Activated T-helper 2 cell treated with anti-CD3 and anti-CD28 coated beads, Interferon-gamma antibody, Interleukin-2, Interleukin-4, amounts not matched to agents 10 μg/mL and 5 μg/mL and 100 μg/mL, durations not matched to agents 14 hours and 24 hours and 36 hours (primary cell): ENCODE results near the gene PEF1. TPM values are rescaled to one million over a fixed set of nuclear protein-coding genes. Genes with fewer than 3 reads are reported as not detected.

Source experiments
- DNase-seq: peaks from one replicate; pipeline ENCODE4 v3.0.0; 2021; ENCODE audit warnings: low spot score
- H3K27ac Mint-ChIP-seq: one replicate; pipeline ENCODE4 v1.8.0; 2021; ENCODE audit warnings: mixed read lengths
- H3K27me3 Mint-ChIP-seq: one replicate; pipeline ENCODE4 v1.8.0; 2021; ENCODE audit warnings: low read depth, mixed read lengths
- H3K36me3 Mint-ChIP-seq: one replicate; pipeline ENCODE4 v1.8.0; 2021; ENCODE audit warnings: low read depth, mixed read lengths
- H3K4me1 Mint-ChIP-seq: one replicate; pipeline ENCODE4 v1.8.0; 2021; ENCODE audit warnings: low read depth, mixed read lengths
- H3K4me3 Mint-ChIP-seq: one replicate; pipeline ENCODE4 v1.8.0; 2021; ENCODE audit warnings: low read depth, mild to moderate bottlenecking, moderate library complexity, mixed read lengths
- H3K9me3 Mint-ChIP-seq: one replicate; pipeline ENCODE4 v1.8.0; 2021; ENCODE audit warnings: mixed read lengths
- intact Hi-C: fragments of 100-400 bp; cut with micrococcal nuclease; formaldehyde crosslinking; loops from one replicate; pipeline ENCODE4 v1.15.1; 2023
- total RNA-seq: library from RNA; stranded (reverse); gene quantifications from 2 replicates; pipeline ENCODE4 v1.2.3, GENCODE V29; 2022

PEF1 gene
- total RNA-seq, 1 donor from 2014 or later = 56.5 TPM

DNA sequence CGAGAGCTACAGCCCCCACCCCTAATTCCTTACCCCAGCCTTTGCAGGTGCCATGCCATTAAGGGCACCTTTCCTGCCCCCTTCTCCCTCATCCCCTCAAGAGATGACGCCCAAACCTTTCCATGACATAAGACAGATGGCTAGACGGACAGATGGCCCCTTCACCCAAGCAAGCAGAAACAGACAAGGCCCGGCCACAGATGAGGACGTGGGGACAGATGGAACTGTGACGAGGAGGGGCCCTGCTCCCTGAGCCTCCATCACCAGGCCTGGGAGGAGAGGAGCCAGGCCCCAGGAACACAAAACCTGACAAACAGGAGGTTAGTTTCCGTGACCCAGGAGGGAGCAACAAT, 24.7 kb upstream of the PEF1 start:
- Mint-ChIP-seq H3K27me3 (peaks cover 23% of the 10 kb centered on the region), H3K9me3 (no peaks in the 10 kb centered on the region), H3K36me3 (no peaks in the 10 kb centered on the region), H3K27ac (no peak overlapping the region), H3K4me3 (no peak overlapping the region), H3K4me1 (peaks cover 3% of the 10 kb centered on the region)
- intact Hi-C loops = no loop called here
- no peak for DNase-seq

GRCh38 chr1:31668303-31668883, 23.7 kb upstream of the PEF1 start:
- DNase-seq = no peak
- intact Hi-C loops = no loop called here
- peaks cover 23% of the 10 kb centered on the region for H3K27me3 Mint-ChIP-seq
- H3K4me1 Mint-ChIP-seq = peaks cover 3% of the 10 kb centered on the region
- no peak overlapping the region for H3K27ac Mint-ChIP-seq
- H3K4me3 Mint-ChIP-seq = no peak overlapping the region
- no peaks in the 10 kb centered on the region for H3K9me3 Mint-ChIP-seq
- no peaks in the 10 kb centered on the region for H3K36me3 Mint-ChIP-seq

DNA sequence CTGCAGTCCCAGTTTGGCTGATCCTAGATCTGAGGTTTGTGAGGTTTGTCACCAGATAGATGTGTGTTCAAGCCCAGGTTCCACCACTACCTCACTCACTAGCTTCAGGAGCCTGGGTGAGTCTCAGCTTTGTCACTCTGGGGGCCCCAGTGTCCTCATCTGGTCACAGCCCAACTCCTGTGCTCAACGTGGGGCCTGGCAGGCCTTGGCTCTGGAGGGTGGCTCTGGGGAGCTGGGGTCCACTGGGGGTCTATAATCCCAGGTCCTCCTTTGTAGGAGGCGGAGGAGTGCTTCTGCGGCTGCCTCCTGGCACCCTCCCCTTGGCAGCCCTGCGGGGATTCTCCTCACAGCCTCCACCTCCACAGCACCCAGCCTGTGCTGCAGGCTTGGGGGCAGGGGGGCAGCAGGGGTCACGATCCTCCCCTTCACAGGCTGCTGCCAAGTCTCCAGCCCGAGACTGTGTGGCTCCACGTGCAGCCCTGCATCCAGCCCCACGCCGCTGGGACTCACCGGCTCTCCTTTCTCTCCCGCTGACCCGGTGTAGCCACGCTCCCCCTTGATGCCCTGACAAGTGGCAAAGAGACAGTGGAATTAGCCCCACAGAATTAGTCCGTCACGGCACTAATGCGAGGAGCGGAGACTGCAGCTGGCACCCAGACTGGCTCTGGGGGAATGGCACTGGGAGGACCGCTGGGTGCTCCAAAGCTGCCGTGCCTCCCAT, 22.5 kb upstream of the PEF1 start:
- no peak for DNase-seq
- no peaks in the 10 kb centered on the region for H3K36me3 Mint-ChIP-seq
- no peaks in the 10 kb centered on the region for H3K9me3 Mint-ChIP-seq
- intact Hi-C loops = no loop called here
- peaks cover 23% of the 10 kb centered on the region for H3K27me3 Mint-ChIP-seq
- H3K27ac Mint-ChIP-seq = no peak overlapping the region
- no peak overlapping the region for H3K4me3 Mint-ChIP-seq
- peaks cover 3% of the 10 kb centered on the region for H3K4me1 Mint-ChIP-seq

GRCh38 chr1:31666263-31666963, 21.7 kb upstream of the PEF1 start:
- Mint-ChIP-seq H3K27ac (no peak overlapping the region), H3K4me1 (peaks cover 3% of the 10 kb centered on the region), H3K9me3 (no peaks in the 10 kb centered on the region), H3K4me3 (no peak overlapping the region), H3K27me3 (peaks cover 19% of the 10 kb centered on the region), H3K36me3 (no peaks in the 10 kb centered on the region)
- DNase-seq = no peak
- intact Hi-C loops = no loop called here

GRCh38 chr1:31665234-31665878, 20.7 kb upstream of the PEF1 start:
- no peak overlapping the region for H3K4me3 Mint-ChIP-seq
- intact Hi-C loops = loop anchor here (2.0 kb wide), 2 partner anchors 39 to 79 kb away; partner anchors contain the start of gene COL16A1
- peaks cover 14% of the 10 kb centered on the region for H3K27me3 Mint-ChIP-seq
- H3K9me3 Mint-ChIP-seq = no peaks in the 10 kb centered on the region
- H3K36me3 Mint-ChIP-seq = no peaks in the 10 kb centered on the region
- no peak for DNase-seq
- H3K4me1 Mint-ChIP-seq = peaks cover 3% of the 10 kb centered on the region
- no peak overlapping the region for H3K27ac Mint-ChIP-seq

GRCh38 chr1:31664528-31664927, 19.9 kb upstream of the PEF1 start:
- H3K36me3 Mint-ChIP-seq = no peaks in the 10 kb centered on the region

GRCh38 chr1:31663622-31664452, 19.2 kb upstream of the PEF1 start:
- intact Hi-C loops = loop anchor here (1.0 to 5.0 kb wide), 4 partner anchors 41 to 298 kb away; partner anchors contain the start of gene COL16A1
- H3K9me3 Mint-ChIP-seq = no peaks in the 10 kb centered on the region
- H3K4me1 Mint-ChIP-seq = no peaks in the 10 kb centered on the region

More at GRCh38 chr1:31664528-31664927, 19.9 kb upstream of the PEF1 start:
- DNase-seq = no peak
- Mint-ChIP-seq H3K4me3 (no peak overlapping the region), H3K27me3 (peaks cover 7% of the 10 kb centered on the region), H3K27ac (no peak overlapping the region), H3K4me1 (no peaks in the 10 kb centered on the region), H3K9me3 (no peaks in the 10 kb centered on the region)
- intact Hi-C loops = loop anchor here (2.0 to 5.0 kb wide), 3 partner anchors 40 to 298 kb away; partner anchors contain the start of gene COL16A1

DNA sequence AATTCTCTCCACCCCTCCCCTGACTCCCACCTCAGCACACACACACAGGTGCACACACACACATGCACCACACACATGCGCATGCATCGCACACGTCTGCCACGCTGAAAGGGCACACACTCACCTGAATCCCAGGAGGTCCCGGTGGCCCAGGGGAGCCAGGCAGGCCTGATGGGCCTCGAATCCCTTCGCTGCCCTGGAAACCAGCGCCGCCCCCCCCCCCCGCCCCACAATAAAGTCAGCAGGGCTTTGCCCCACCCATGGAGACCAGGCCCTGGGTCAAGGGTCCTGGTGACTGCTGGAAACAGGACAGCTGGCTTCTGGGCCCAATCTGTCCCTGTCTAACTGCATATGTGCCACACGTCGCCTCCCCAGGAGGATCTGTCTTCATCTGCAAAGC, 17.8 kb upstream of the PEF1 start:
- intact Hi-C loops = loop anchor here (5.0 kb wide), 1 partner anchor 300 kb away; no protein-coding TSS in a partner anchor
- H3K27me3 Mint-ChIP-seq = peaks cover 2% of the 10 kb centered on the region
- no peak for DNase-seq
- H3K27ac Mint-ChIP-seq = no peak overlapping the region
- no peak overlapping the region for H3K4me3 Mint-ChIP-seq
- H3K4me1 Mint-ChIP-seq = no peaks in the 10 kb centered on the region
- H3K9me3 Mint-ChIP-seq = no peaks in the 10 kb centered on the region
- H3K36me3 Mint-ChIP-seq = no peaks in the 10 kb centered on the region

More at GRCh38 chr1:31663622-31664452, 19.2 kb upstream of the PEF1 start:
- no peak overlapping the region for H3K27ac Mint-ChIP-seq
- DNase-seq = peak; percentile 26
- peaks cover 1% of the 10 kb centered on the region for H3K27me3 Mint-ChIP-seq
- H3K36me3 Mint-ChIP-seq = no peaks in the 10 kb centered on the region
- no peak overlapping the region for H3K4me3 Mint-ChIP-seq

DNA sequence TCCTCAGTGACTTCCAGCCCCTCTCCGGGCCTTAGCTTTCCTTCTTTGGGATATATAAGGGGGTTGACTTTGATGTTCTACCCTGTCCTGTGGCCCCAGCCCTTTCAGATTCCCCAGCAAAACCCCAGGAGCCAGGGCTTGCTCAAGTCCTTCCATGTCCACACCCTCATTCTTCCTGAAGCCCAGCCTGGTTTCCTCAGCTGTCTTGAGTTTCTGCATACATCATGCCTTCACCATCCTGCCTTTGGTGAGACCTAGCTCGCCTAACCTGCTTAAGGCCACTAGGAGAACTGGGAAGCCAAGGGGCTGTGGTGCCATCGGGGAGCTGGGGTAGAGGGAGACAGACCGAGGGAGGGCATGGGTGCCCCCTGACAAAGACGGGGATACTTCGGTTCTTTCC, 17.2 kb upstream of the PEF1 start:
- DNase-seq = no peak
- Mint-ChIP-seq H3K9me3 (no peaks in the 10 kb centered on the region), H3K4me3 (no peak overlapping the region), H3K36me3 (no peaks in the 10 kb centered on the region), H3K4me1 (no peaks in the 10 kb centered on the region), H3K27me3 (peaks cover 2% of the 10 kb centered on the region), H3K27ac (no peak overlapping the region)
- intact Hi-C loops = loop anchor here (5.0 kb wide), 1 partner anchor 300 kb away; no protein-coding TSS in a partner anchor

DNA sequence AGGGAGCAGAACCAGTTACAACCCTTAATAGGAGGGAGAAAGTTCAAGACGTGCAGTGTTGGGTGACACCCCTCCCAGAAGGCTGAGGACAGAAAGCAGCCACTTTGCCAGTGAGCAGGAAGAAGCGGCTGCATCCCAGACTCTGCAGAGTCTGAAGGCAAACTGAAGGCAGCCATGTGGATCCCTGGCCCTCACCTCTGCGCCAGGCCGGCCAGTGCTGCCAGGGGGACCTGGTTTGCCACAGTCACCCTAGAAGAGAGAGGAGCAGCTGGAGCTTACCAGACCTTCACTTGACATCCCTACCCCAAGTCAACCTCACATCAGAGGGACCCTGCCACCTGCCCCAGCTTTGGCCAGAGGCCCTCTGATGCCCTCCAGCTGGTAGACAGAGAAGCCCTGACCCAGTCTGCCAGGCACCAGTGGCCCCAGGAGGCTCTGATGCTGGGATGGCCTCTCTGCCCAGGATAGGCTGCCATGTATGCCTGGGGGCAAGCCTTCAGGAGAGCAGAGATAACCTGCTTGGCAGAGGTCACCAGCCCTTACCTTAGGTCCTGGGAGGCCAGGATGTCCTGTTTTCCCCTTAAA, 16.3 kb upstream of the PEF1 start:
- Mint-ChIP-seq H3K4me1 (no peaks in the 10 kb centered on the region), H3K27me3 (peaks cover 2% of the 10 kb centered on the region), H3K4me3 (no peak overlapping the region), H3K9me3 (no peaks in the 10 kb centered on the region), H3K27ac (no peak overlapping the region), H3K36me3 (no peaks in the 10 kb centered on the region)
- DNase-seq = no peak
- intact Hi-C loops = loop anchor here (5.0 kb wide), 1 partner anchor 301 kb away; no protein-coding TSS in a partner anchor

GRCh38 chr1:31659889-31660288, 15.2 kb upstream of the PEF1 start:
- Mint-ChIP-seq H3K27ac (no peak overlapping the region), H3K36me3 (no peaks in the 10 kb centered on the region), H3K27me3 (peaks cover 2% of the 10 kb centered on the region), H3K4me3 (no peak overlapping the region), H3K4me1 (no peaks in the 10 kb centered on the region), H3K9me3 (no peaks in the 10 kb centered on the region)
- intact Hi-C loops = loop anchor here (5.0 kb wide), 1 partner anchor 302 kb away; no protein-coding TSS in a partner anchor
- DNase-seq = no peak
